HepG2 (cell line): ENCODE data around the gene FBXW2. TPM values are rescaled to one million over a fixed set of nuclear protein-coding genes. Genes with fewer than 3 reads are reported as not detected.
A peak's percentile ranks its signal among the peaks of the same experiment; 100 is the strongest.

Experiments used
- ATF3 ChIP-seq: sonication (generic); formaldehyde crosslinking; IDR thresholded peaks from 2 replicates; pipeline ENCODE4 v1.4.0; 2020; ENCODE audit warnings: missing genetic modification reagents
- DBP ChIP-seq: sonication (generic); formaldehyde crosslinking; IDR thresholded peaks from 2 replicates; pipeline ENCODE4 v1.4.0; 2020; ENCODE audit warnings: missing genetic modification reagents; ENCODE audit errors: not compliant biosample characterization
- DMTF1 ChIP-seq: sonication (generic); formaldehyde crosslinking; IDR thresholded peaks from 2 replicates; pipeline ENCODE4 v1.4.0; 2020; ENCODE audit warnings: mild to moderate bottlenecking, missing genetic modification reagents
- E2F1 ChIP-seq: sonication (generic); formaldehyde crosslinking; IDR thresholded peaks from 2 replicates; pipeline ENCODE4 v1.5.0; 2020; ENCODE audit warnings: missing genetic modification reagents
- HMG20A ChIP-seq: IDR thresholded peaks from 2 replicates; pipeline ENCODE4 v1.6.1; 2016; ENCODE audit warnings: borderline replicate concordance
- MBNL3 ChIP-seq: fragments of 250-450 bp; sonication (Bioruptor Pico); conservative IDR thresholded peaks from 2 replicates; pipeline ENCODE4 v1.8.0; 2022; ENCODE audit warnings: mild to moderate bottlenecking, inconsistent platforms
- PHF21A ChIP-seq: sonication (generic); formaldehyde crosslinking; IDR thresholded peaks from 2 replicates; pipeline ENCODE4 v1.5.0; 2020; ENCODE audit warnings: mild to moderate bottlenecking, missing genetic modification reagents
- PRMT3 ChIP-seq: sonication (generic); formaldehyde crosslinking; IDR thresholded peaks from 2 replicates; pipeline ENCODE4 v1.8.1; 2022; ENCODE audit warnings: low read depth, mild to moderate bottlenecking, moderate library complexity, missing genetic modification reagents, borderline replicate concordance
- STAT5B ChIP-seq: sonication (generic); formaldehyde crosslinking; IDR thresholded peaks from 2 replicates; pipeline ENCODE4 v1.4.0; 2020; ENCODE audit warnings: missing genetic modification reagents
- ZNF207 ChIP-seq: fragments of 450-650 bp; IDR thresholded peaks from 2 replicates; pipeline ENCODE4 v1.6.1; 2016; ENCODE audit warnings: antibody characterized with exemption, borderline replicate concordance
- ZNF264 ChIP-seq: sonication (generic); formaldehyde crosslinking; IDR thresholded peaks from 2 replicates; pipeline ENCODE4 v1.4.0; 2020; ENCODE audit warnings: missing genetic modification reagents
- ZNF274 ChIP-seq: sonication (generic); formaldehyde crosslinking; IDR thresholded peaks from 2 replicates; pipeline ENCODE4 v1.5.1; 2020; ENCODE audit warnings: mild to moderate bottlenecking, missing genetic modification reagents
- ZNF503 ChIP-seq: sonication (generic); formaldehyde crosslinking; IDR thresholded peaks from 2 replicates; pipeline ENCODE4 v1.4.0; 2020; ENCODE audit warnings: missing genetic modification reagents
- ZNF547 ChIP-seq: sonication (generic); formaldehyde crosslinking; IDR thresholded peaks from 2 replicates; pipeline ENCODE4 v1.5.1; 2020; ENCODE audit warnings: mild to moderate bottlenecking, missing genetic modification reagents
- polyA plus RNA-seq, 8 experiments: library from polyadenylated mRNA; depleted of rRNA in 3 of 8; stranded (reverse) in 7 of 8; unstranded in 1 of 8; fragments of >200 nt; fragmentation: Illumina TruSeq in 4 of 8; extraction: Trizol in 4 of 8; gene quantifications; 2 replicates each; pipeline versions ENCODE4 v1.2.1 to v1.2.3, GENCODE V29; 2011 to 2016; ENCODE audit warnings: low read depth in 4 of 8, missing spikeins in 1 of 8, mixed read lengths in 1 of 8; ENCODE audit not compliant: insufficient read depth in 1 of 8
- total RNA-seq, 5 experiments: library from RNA; depleted of rRNA; stranded (reverse); fragments of >200 nt; fragmentation: Illumina TruSeq; extraction: Trizol; gene quantifications; 2 replicates each; pipeline ENCODE4 v1.2.3, GENCODE V29; 2016; ENCODE audit warnings: low read depth in 1 of 5
- TF ChIP-seq, protein P1 (sequence below): sonication (generic); formaldehyde crosslinking; conservative IDR thresholded peaks from 2 replicates; pipeline ENCODE4 v1.4.0; 2020; ENCODE audit warnings: missing genetic modification reagents
- TF ChIP-seq, protein P2 (sequence below): IDR thresholded peaks from 2 replicates; pipeline ENCODE4 v1.6.1; 2016; ENCODE audit warnings: low read depth, missing genetic modification reagents, missing compliant biosample characterization

FBXW2 gene
- total and polyA plus RNA-seq, 2 of the 13 experiments (the other 11 are each of a cell fraction or from before 2014, with no cell fraction given) = 35.4 to 43.1 TPM

DNA sequence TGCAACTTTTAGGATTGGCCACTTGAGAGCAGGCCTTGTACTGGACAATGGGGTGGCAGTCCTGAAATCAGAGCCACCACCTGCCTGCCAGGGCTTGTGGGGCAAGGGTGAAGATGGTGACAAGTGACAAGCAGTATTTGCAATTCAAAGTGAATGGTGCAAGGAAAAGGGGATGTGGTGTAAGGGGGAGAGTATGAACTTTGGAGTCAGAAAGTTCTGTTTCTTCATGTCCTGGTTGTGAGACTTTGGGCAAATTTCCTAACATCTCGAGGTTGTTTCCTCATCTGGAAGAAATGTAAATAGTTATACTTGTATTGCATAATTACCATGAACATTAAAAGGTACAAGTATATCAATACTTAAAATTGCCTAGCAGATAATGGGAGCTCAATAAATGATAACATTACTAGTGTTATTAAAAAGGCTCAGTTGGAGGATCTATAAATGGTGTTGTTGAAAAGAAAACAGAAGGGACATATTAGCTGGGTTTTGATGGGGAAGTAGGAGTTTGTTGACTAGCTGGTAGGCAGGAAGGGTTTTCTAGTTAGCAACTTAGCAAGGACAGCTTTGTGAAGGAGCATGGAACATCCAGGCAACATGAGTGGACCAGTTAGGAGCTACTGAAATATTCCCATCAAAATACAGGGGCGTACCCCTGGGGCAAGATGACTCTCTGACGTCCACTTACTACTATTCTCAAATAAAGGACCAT lies 57.6 kb downstream of the FBXW2 start (continued):
- TF ChIP-seq STAT5B (CRISPR knock-in tag) = no peak
- TF ChIP-seq ZNF547 (CRISPR knock-in tag) = no peak
- no peak for TF ChIP-seq DMTF1 (CRISPR knock-in tag)
- TF ChIP-seq PRMT3 = no peak
- no peak for TF ChIP-seq ATF3
- no peak for TF ChIP-seq E2F1
- TF ChIP-seq PHF21A (CRISPR knock-in tag) = 0 out of 2 replicates have a peak, but pooled peaks have one; percentile 36
- no peak for TF ChIP-seq DBP (CRISPR knock-in tag)
- TF ChIP-seq, protein P1, sequence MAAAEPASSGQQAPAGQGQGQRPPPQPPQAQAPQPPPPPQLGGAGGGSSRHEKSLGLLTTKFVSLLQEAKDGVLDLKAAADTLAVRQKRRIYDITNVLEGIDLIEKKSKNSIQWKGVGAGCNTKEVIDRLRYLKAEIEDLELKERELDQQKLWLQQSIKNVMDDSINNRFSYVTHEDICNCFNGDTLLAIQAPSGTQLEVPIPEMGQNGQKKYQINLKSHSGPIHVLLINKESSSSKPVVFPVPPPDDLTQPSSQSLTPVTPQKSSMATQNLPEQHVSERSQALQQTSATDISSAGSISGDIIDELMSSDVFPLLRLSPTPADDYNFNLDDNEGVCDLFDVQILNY (CRISPR knock-in tag) = no peak
- TF ChIP-seq MBNL3 = no peak
- 0 out of 2 replicates have a peak, but pooled peaks have one; percentile 44 for TF ChIP-seq ZNF264
- peak; percentile 84 for TF ChIP-seq HMG20A (CRISPR knock-in tag)
- no peak for TF ChIP-seq ZNF274 (CRISPR knock-in tag)
- no peak for TF ChIP-seq ZNF207
- no peak for TF ChIP-seq ZNF503 (CRISPR knock-in tag)
- TF ChIP-seq, protein P2, sequence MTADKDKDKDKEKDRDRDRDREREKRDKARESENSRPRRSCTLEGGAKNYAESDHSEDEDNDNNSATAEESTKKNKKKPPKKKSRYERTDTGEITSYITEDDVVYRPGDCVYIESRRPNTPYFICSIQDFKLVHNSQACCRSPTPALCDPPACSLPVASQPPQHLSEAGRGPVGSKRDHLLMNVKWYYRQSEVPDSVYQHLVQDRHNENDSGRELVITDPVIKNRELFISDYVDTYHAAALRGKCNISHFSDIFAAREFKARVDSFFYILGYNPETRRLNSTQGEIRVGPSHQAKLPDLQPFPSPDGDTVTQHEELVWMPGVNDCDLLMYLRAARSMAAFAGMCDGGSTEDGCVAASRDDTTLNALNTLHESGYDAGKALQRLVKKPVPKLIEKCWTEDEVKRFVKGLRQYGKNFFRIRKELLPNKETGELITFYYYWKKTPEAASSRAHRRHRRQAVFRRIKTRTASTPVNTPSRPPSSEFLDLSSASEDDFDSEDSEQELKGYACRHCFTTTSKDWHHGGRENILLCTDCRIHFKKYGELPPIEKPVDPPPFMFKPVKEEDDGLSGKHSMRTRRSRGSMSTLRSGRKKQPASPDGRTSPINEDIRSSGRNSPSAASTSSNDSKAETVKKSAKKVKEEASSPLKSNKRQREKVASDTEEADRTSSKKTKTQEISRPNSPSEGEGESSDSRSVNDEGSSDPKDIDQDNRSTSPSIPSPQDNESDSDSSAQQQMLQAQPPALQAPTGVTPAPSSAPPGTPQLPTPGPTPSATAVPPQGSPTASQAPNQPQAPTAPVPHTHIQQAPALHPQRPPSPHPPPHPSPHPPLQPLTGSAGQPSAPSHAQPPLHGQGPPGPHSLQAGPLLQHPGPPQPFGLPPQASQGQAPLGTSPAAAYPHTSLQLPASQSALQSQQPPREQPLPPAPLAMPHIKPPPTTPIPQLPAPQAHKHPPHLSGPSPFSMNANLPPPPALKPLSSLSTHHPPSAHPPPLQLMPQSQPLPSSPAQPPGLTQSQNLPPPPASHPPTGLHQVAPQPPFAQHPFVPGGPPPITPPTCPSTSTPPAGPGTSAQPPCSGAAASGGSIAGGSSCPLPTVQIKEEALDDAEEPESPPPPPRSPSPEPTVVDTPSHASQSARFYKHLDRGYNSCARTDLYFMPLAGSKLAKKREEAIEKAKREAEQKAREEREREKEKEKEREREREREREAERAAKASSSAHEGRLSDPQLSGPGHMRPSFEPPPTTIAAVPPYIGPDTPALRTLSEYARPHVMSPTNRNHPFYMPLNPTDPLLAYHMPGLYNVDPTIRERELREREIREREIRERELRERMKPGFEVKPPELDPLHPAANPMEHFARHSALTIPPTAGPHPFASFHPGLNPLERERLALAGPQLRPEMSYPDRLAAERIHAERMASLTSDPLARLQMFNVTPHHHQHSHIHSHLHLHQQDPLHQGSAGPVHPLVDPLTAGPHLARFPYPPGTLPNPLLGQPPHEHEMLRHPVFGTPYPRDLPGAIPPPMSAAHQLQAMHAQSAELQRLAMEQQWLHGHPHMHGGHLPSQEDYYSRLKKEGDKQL (CRISPR knock-in tag) = no peak
